ENCODE measurements around the gene IRF7. TPM values are rescaled to one million over a fixed set of nuclear protein-coding genes. Genes with fewer than 3 reads are reported as not detected.

Gene IRF7
- total and polyA plus RNA-seq, 4 donors: 15.7 to 62.4 (median 37.0) TPM

DNA sequence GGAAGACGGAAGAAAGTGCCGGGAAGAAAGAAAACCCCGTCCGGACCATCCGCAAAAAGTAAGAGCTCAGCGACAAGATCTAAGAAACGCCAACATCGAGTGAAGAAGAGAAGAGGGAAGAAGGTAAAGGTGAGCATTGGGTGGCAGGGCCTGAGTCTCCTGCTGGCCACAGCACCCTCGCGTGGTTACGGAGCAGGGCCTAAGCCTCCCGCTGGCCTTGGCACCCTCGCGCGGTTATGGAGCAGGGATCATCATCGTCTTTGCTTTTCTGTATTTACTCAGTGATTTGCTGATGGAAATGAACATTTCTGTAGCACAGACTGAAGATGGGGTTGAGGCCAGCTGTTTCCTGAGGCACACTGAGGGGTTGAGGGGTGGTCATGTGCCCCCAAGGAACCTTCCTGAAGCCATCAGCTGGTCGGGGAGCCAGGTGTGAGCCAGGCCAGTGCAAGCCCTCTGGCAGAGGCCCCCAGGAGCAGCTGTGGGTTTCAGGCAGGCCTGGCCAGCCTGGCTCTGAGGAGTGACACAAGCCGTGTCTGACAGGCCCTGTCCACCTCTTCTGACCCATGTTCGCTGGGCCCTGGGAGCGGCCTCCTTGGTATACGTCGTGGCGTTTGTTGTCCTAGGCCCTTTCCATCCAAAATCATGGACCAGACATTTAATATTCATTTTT lies 14.0 kb downstream of the IRF7 start:
- 93% methylated on average over 23 of the region's 23 CpGs for WGBS
- H3K27ac ChIP-seq (ENCODE audit: low read depth in 1 of 2, low read length in 2 of 2): no peak overlapping the region
- no peaks in the 10 kb centered on the region for H3K27me3 ChIP-seq (ENCODE audit: control insufficient read depth in 4 of 4, insufficient read depth in 4 of 4, low read length in 3 of 4)
- no peak overlapping the region for H3K9ac ChIP-seq (ENCODE audit: low read depth in 1 of 2, low read length in 2 of 2)
- TF ChIP-seq RAD21 (IDR thresholded peaks at IDR 0.05) (no peak), SP1 (IDR thresholded peaks at IDR 0.05) (no peak), JUND (IDR thresholded peaks at IDR 0.05) (no peak), RXRA (IDR thresholded peaks at IDR 0.05) (no peak), HNF4A (conservative IDR thresholded peaks at IDR 0.05) (no peak), NR2F2 (IDR thresholded peaks at IDR 0.05) (no peak)
- TF ChIP-seq, protein P1, sequence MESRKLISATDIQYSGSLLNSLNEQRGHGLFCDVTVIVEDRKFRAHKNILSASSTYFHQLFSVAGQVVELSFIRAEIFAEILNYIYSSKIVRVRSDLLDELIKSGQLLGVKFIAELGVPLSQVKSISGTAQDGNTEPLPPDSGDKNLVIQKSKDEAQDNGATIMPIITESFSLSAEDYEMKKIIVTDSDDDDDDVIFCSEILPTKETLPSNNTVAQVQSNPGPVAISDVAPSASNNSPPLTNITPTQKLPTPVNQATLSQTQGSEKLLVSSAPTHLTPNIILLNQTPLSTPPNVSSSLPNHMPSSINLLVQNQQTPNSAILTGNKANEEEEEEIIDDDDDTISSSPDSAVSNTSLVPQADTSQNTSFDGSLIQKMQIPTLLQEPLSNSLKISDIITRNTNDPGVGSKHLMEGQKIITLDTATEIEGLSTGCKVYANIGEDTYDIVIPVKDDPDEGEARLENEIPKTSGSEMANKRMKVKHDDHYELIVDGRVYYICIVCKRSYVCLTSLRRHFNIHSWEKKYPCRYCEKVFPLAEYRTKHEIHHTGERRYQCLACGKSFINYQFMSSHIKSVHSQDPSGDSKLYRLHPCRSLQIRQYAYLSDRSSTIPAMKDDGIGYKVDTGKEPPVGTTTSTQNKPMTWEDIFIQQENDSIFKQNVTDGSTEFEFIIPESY (IDR thresholded peaks at IDR 0.05): no peak
- TF ChIP-seq, protein P2, sequence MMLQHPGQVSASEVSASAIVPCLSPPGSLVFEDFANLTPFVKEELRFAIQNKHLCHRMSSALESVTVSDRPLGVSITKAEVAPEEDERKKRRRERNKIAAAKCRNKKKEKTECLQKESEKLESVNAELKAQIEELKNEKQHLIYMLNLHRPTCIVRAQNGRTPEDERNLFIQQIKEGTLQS (IDR thresholded peaks at IDR 0.05): no peak
- TF ChIP-seq, protein P3, sequence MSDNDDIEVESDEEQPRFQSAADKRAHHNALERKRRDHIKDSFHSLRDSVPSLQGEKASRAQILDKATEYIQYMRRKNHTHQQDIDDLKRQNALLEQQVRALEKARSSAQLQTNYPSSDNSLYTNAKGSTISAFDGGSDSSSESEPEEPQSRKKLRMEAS (IDR thresholded peaks at IDR 0.05): no peak
- TF ChIP-seq, protein P4, sequence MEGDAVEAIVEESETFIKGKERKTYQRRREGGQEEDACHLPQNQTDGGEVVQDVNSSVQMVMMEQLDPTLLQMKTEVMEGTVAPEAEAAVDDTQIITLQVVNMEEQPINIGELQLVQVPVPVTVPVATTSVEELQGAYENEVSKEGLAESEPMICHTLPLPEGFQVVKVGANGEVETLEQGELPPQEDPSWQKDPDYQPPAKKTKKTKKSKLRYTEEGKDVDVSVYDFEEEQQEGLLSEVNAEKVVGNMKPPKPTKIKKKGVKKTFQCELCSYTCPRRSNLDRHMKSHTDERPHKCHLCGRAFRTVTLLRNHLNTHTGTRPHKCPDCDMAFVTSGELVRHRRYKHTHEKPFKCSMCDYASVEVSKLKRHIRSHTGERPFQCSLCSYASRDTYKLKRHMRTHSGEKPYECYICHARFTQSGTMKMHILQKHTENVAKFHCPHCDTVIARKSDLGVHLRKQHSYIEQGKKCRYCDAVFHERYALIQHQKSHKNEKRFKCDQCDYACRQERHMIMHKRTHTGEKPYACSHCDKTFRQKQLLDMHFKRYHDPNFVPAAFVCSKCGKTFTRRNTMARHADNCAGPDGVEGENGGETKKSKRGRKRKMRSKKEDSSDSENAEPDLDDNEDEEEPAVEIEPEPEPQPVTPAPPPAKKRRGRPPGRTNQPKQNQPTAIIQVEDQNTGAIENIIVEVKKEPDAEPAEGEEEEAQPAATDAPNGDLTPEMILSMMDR (IDR thresholded peaks at IDR 0.05; ENCODE audit: low read depth, low read length, missing input control): no peak
- no peak for DNase-seq (ENCODE audit: low spot score)
- H3K36me3 ChIP-seq (ENCODE audit: control insufficient read depth in 4 of 4, insufficient read depth in 3 of 4, low read depth in 1 of 4, low read length in 3 of 4): peaks cover 23 to 69% (median 46%) of the 10 kb centered on the region in 4 donors
- H3K4me3 ChIP-seq (ENCODE audit: low read depth in 1 of 3, low read length in 3 of 3): no peak overlapping the region
- peaks cover 6 to 25% (median 6%) of the 10 kb centered on the region in 4 donors for H3K4me1 ChIP-seq (ENCODE audit: control insufficient read depth in 4 of 4, insufficient read depth in 4 of 4, low read length in 3 of 4)
- H3K9me3 ChIP-seq (ENCODE audit: control insufficient read depth in 4 of 4, low read length in 3 of 4): no peaks in the 10 kb centered on the region

DNA sequence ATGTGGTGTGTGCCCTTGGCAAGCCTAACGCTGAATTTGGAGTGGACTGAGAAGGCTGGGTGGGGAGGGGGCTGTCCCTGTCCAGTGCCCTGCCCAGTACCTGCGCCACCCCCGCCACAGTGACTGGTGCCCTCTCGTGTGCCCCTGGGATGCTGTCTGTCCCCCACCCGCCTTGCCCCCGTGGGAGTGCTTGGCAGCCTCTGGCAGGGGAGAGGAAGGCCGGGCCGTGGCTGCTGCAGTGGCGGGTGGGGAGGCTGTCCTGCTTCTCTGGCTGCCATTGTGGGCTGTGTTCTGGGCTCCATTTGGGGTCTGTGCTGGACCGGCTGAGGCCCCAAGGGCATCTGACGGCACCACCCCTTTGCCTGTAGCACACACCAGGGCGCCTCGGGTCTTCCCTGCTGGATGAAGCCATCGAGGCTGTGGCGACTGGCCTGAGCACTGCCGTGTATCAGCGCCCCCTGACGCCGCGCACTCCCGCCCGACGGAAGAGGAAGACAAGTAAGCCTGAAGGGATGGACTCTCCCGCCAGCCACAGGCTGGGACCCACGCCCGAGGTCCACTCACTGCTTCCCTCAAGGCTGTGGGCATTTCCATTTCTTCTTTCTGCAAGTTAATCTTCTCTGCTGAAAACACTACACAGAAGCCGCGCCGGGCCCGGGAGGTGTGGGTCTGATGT lies 17.6 kb downstream of the IRF7 start:
- no peak for DNase-seq (ENCODE audit: low spot score)
- Histone ChIP-seq H3K36me3 (ENCODE audit: control insufficient read depth in 4 of 4, insufficient read depth in 3 of 4, low read depth in 1 of 4, low read length in 3 of 4) (peaks cover 22 to 74% (median 45%) of the 10 kb centered on the region in 4 donors), H3K4me1 (ENCODE audit: control insufficient read depth in 4 of 4, insufficient read depth in 4 of 4, low read length in 3 of 4) (peaks cover 3 to 4% (median 4%) of the 10 kb centered on the region in 4 donors), H3K9ac (ENCODE audit: low read depth in 1 of 2, low read length in 2 of 2) (no peak overlapping the region), H3K4me3 (ENCODE audit: low read depth in 1 of 3, low read length in 3 of 3) (no peak overlapping the region), H3K9me3 (ENCODE audit: control insufficient read depth in 4 of 4, low read length in 3 of 4) (no peaks in the 10 kb centered on the region), H3K27ac (ENCODE audit: low read depth in 1 of 2, low read length in 2 of 2) (no peak overlapping the region), H3K27me3 (ENCODE audit: control insufficient read depth in 4 of 4, insufficient read depth in 4 of 4, low read length in 3 of 4) (no peaks in the 10 kb centered on the region)
- 96% methylated on average over 30 of the region's 30 CpGs for WGBS
- TF ChIP-seq TAF1 (conservative IDR thresholded peaks at IDR 0.05) (no peak), FOXA2 (IDR thresholded peaks at IDR 0.05) (no peak), SP1 (IDR thresholded peaks at IDR 0.05) (no peak), GABPA (IDR thresholded peaks at IDR 0.05 in 1 of 2, conservative IDR thresholded peaks at IDR 0.05 in 1 of 2) (no peak), RAD21 (IDR thresholded peaks at IDR 0.05) (no peak), YY1 (IDR thresholded peaks at IDR 0.05) (no peak), NR2F2 (IDR thresholded peaks at IDR 0.05) (no peak)
- TF ChIP-seq, protein P4 (IDR thresholded peaks at IDR 0.05; ENCODE audit: low read depth, low read length, missing input control): no peak
- TF ChIP-seq, protein P2 (IDR thresholded peaks at IDR 0.05): no peak

All from liver (tissue), 9 donors.